DOHH2 (cell line): Measurements from ENCODE around the gene PRCD.

ENCODE experiments used
- H3F3A ChIP-seq: fragments of 200-600 bp; sonication (generic), shearing (Covaris generic); 2 replicates; pipeline ENCODE4 v1.6.0; 2016; ENCODE audit warnings: antibody characterized with exemption, mild to moderate bottlenecking; ENCODE audit not compliant: control insufficient read depth, insufficient read depth
- H3K27ac ChIP-seq: fragments of 200-600 bp; sonication (generic); 2 replicates; pipeline ENCODE4 v1.5.1; 2014; ENCODE audit warnings: low read depth, mild to moderate bottlenecking, low read length, moderate library complexity
- H3K27me3 ChIP-seq: fragments of 200-600 bp; sonication (generic); 2 replicates; pipeline ENCODE4 v1.6.1; 2014; ENCODE audit warnings: mild to moderate bottlenecking, low read length, mixed read lengths; ENCODE audit not compliant: control insufficient read depth
- H3K36me3 ChIP-seq: fragments of 200-600 bp; sonication (generic); 2 replicates; pipeline ENCODE4 v1.6.1; 2014; ENCODE audit warnings: mild to moderate bottlenecking, low read length, moderate library complexity, mixed read lengths; ENCODE audit not compliant: control insufficient read depth
- H3K4me1 ChIP-seq: fragments of 200-600 bp; sonication (generic); 2 replicates; pipeline ENCODE4 v1.6.1; 2014; ENCODE audit warnings: mild to moderate bottlenecking, low read length, mixed read lengths; ENCODE audit not compliant: control insufficient read depth
- H3K4me2 ChIP-seq: fragments of 200-600 bp; sonication (generic); 2 replicates; pipeline ENCODE4 v1.6.0; 2014; ENCODE audit warnings: mild to moderate bottlenecking, low read length, moderate library complexity
- H3K4me3 ChIP-seq: fragments of 200-600 bp; sonication (generic); 2 replicates; pipeline ENCODE4 v1.5.1; 2014; ENCODE audit warnings: mild to moderate bottlenecking, low read length, mixed read lengths
- H3K79me2 ChIP-seq: fragments of 200-600 bp; sonication (generic); 2 replicates; pipeline ENCODE4 v1.6.1; 2014; ENCODE audit warnings: mild to moderate bottlenecking, low read length, mixed read lengths; ENCODE audit not compliant: control insufficient read depth
- H3K9me2 ChIP-seq: fragments of 200-600 bp; sonication (generic); replicated peaks from 2 replicates; pipeline ENCODE4 v1.6.1; 2014; ENCODE audit warnings: mild to moderate bottlenecking, low read length, mixed read lengths; ENCODE audit not compliant: control insufficient read depth
- H3K9me3 ChIP-seq: fragments of 200-600 bp; sonication (generic); 2 replicates; pipeline ENCODE4 v1.6.1; 2014; ENCODE audit warnings: antibody characterized with exemption, low read length, mixed read lengths; ENCODE audit not compliant: control insufficient read depth, insufficient read depth
- H4K20me1 ChIP-seq: fragments of 200-600 bp; sonication (generic); 2 replicates; pipeline ENCODE4 v1.6.0; 2014; ENCODE audit warnings: low read depth, mild to moderate bottlenecking, antibody characterized with exemption, low read length, moderate library complexity; ENCODE audit not compliant: control insufficient read depth, insufficient read depth
- EZH2phosphoT487 ChIP-seq: fragments of 200-600 bp; sonication (generic); IDR thresholded peaks from 2 replicates; pipeline ENCODE4 v1.6.1; 2017; ENCODE audit warnings: borderline replicate concordance, mild to moderate bottlenecking, antibody characterized with exemption, low read length, moderate library complexity, mixed read lengths
- TF ChIP-seq, protein P1 (sequence below): fragments of 200-600 bp; sonication (generic); IDR thresholded peaks from one replicate; pipeline ENCODE4 v1.5.1; 2014; ENCODE audit warnings: antibody characterized with exemption, mild to moderate bottlenecking, low read depth, low read length; ENCODE audit not compliant: poor library complexity, severe bottlenecking

PRCD gene

GRCh38 chr17:76537578-76538280 lies 2.1 kb upstream of the PRCD start, which contains the start of gene CYGB:
Gene CYGB, minus strand, starts transcription at chr17:76537709. Its CDS starts 167 bp downstream, at chr17:76537542.
- no peak for TF ChIP-seq EZH2phosphoT487
- TF ChIP-seq, protein P1, sequence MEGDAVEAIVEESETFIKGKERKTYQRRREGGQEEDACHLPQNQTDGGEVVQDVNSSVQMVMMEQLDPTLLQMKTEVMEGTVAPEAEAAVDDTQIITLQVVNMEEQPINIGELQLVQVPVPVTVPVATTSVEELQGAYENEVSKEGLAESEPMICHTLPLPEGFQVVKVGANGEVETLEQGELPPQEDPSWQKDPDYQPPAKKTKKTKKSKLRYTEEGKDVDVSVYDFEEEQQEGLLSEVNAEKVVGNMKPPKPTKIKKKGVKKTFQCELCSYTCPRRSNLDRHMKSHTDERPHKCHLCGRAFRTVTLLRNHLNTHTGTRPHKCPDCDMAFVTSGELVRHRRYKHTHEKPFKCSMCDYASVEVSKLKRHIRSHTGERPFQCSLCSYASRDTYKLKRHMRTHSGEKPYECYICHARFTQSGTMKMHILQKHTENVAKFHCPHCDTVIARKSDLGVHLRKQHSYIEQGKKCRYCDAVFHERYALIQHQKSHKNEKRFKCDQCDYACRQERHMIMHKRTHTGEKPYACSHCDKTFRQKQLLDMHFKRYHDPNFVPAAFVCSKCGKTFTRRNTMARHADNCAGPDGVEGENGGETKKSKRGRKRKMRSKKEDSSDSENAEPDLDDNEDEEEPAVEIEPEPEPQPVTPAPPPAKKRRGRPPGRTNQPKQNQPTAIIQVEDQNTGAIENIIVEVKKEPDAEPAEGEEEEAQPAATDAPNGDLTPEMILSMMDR: no peak
- Histone ChIP-seq H3K9me2 (no peaks in the 10 kb centered on the region), H3K36me3 (no peaks in the 10 kb centered on the region), H3K27me3 (peaks cover 20% of the 10 kb centered on the region), H3K9me3 (no peaks in the 10 kb centered on the region), H3K4me2 (no peak within 1 kb of the TSS), H3K27ac (no peak within 1 kb of the TSS), H3K4me3 (no peak within 1 kb of the TSS), H3K79me2 (no peaks in the 10 kb centered on the region), H4K20me1 (no peaks in the 10 kb centered on the region), H3F3A (no peaks in the 10 kb centered on the region), H3K4me1 (peaks cover 10% of the 10 kb centered on the region)

GRCh38 chr17:76538281-76538931 lies 1.4 kb upstream of the PRCD start:
- Histone ChIP-seq H3K4me3 (no peak overlapping the region), H3K79me2 (no peaks in the 10 kb centered on the region), H4K20me1 (no peaks in the 10 kb centered on the region), H3K9me2 (no peaks in the 10 kb centered on the region), H3K36me3 (no peaks in the 10 kb centered on the region), H3K9me3 (no peaks in the 10 kb centered on the region), H3K27me3 (peaks cover 25% of the 10 kb centered on the region), H3F3A (no peaks in the 10 kb centered on the region), H3K4me1 (peaks cover 10% of the 10 kb centered on the region), H3K27ac (no peak overlapping the region), H3K4me2 (no peak overlapping the region)
- TF ChIP-seq, protein P1: no peak
- no peak for TF ChIP-seq EZH2phosphoT487

GRCh38 chr17:76538941-76539570 lies 788 bp upstream of the PRCD start:
- Histone ChIP-seq H3K4me1 (peaks cover 10% of the 10 kb centered on the region), H3K27ac (no peak overlapping the region), H3K36me3 (no peaks in the 10 kb centered on the region), H3K4me3 (no peak overlapping the region), H3K79me2 (no peaks in the 10 kb centered on the region), H3F3A (no peaks in the 10 kb centered on the region), H3K9me3 (no peaks in the 10 kb centered on the region), H3K27me3 (peaks cover 32% of the 10 kb centered on the region), H4K20me1 (no peaks in the 10 kb centered on the region), H3K9me2 (no peaks in the 10 kb centered on the region), H3K4me2 (no peak overlapping the region)
- no peak for TF ChIP-seq EZH2phosphoT487
- TF ChIP-seq, protein P1: no peak
